Retina (tissue), 1 donor: Measurements from ENCODE around the gene GNG7.
A peak's percentile ranks its signal among the peaks of the same experiment; 100 is the strongest.
"Not testable (repeated sequence)": the region's sequence is repeated elsewhere in the genome, so short reads cannot be mapped to it uniquely, and the experiment has no call there.

Experiments used
- DNase-seq: peaks from one replicate; pipeline ENCODE4 v3.0.0-alpha.2; 2016

GNG7 gene

DNA sequence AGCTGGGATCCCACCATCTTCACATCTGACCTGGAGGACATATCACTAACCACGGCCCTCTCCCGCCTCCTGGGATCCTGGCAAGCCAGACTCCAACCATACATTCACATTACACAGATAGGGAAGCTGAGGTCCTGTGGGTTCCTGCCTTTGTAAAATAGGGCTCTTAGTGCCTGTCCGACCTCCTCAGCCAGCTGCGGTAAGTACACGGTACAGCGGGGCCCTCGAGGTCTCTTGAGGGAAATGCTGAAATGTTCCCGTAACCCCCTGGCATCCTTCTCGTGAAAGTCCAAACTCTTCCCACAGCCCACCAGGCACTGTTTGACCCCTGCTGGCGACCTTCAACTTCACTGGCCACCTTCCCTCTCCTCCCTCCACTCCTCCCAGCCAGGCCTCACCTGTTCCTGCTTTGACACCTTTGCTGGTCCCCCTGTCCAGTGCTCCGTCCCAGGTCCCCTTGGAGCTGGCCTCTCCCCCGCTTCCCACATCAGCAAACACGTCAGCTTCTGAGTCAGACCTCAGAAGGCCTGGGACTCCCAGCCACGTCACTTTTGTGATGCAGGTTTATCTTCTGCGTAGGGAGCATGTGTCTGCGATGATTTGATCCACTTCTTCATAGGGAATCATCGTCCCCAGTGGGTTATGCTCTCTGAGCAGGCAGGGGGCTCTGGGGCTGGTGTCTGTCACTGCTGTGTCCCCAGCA is 8.8 kb upstream of the GNG7 start:
- no peak for DNase-seq

- DNase-seq, result no peak
Measured at GRCh38 chr19:2706251-2706650, 3.8 kb upstream of the GNG7 start.

GRCh38 chr19:2703691-2704216 is 1.3 kb upstream of the GNG7 start:
- no peak for DNase-seq

GRCh38 chr19:2703077-2703437 is 563 bp upstream of the GNG7 start:
- no peak for DNase-seq

DNA sequence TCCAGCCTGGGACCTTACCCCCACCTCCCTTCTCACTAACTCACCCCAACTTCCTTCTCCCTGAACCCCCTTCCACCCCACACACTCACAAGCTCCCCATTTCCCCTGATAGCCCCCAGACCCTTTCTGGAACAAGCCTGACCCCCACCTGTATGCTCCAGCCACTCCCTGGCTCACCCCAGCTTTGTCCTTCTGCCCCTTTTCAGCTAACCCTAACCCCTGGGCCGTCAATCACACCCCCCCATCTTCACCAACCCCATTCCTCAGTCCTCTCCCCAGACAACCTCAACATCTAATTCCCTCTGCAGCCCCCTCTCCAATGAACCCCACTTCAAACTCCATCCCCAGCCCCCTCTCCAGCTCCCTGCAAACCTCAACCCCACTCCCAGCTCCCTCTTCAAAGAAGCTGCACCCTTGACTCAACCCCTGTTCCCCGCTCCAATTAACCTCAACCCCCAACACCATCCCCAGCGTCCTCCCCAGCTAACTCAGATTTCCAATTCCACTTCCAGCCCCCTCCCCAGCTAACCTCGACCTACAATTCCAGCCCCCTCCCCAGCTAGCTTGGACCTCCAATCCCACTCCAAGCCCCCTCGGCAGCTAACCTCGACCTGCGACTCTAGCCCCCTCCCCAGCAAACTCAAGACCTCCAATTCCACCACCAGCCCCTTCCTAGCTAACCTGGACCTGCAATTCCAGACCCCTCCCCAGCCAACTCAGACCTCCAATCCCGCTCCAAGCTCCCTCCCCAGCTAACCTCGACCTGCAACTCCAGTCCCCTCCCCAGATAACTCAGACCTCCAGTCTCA is 929 bp downstream of the GNG7 start:
- no peak for DNase-seq

GRCh38 chr19:2700660-2701360 is 1.7 kb downstream of the GNG7 start:
- DNase-seq, result peak; percentile 16

DNA sequence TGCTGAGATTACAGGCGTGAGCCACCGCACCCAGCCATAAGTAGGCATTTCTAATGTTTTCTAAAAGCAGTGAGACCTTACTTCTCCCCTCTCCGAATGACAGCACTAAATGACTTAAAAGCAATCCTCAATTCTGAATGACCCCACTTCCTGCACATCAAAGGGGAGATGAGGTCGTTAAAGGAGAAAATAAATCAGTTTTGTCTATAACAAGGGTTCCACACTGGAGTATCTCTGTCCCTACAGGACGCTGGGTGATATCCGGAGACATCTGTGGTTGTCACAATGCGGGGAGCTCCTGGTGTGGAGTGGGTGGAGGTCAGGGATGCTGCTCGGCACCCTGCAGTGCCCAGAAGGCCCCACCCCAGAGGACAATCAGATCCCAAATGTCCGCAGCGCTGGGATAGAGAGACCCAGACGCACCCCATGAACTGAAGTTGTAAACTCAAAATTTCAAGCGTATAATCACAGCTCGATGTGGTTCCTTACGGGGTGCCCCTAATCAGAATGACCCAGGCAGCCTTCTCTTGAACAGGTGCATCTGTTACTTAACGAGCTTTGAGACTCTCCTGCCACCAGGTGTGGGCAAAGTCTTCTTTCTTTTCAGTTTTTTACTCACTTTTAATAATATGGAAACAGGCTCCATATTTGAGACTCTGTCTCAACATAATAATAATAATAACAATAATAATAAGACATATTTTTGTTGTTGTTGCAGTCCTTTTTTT is 2.9 kb downstream of the GNG7 start:
- no peak for DNase-seq

DNA sequence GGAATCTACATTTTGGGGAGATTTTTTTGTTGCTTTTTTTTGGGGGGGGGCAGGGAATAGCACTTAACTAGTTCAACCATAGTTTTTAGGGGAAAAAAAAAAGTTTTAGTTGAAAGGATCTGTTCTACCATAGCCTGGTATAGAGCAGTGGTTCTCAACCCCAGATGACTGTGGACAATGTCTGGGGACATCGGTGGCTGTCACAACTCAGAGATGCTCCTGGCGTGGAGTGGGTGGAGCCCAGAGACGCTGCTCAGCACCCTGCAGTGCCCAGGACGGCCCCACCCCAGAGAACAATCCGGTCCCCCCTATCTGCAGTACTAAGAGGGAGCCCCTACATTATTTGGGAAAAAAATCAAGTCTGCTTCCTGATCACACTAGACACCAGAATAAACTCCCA is 8.3 kb downstream of the GNG7 start:
- DNase-seq, result no peak

DNA sequence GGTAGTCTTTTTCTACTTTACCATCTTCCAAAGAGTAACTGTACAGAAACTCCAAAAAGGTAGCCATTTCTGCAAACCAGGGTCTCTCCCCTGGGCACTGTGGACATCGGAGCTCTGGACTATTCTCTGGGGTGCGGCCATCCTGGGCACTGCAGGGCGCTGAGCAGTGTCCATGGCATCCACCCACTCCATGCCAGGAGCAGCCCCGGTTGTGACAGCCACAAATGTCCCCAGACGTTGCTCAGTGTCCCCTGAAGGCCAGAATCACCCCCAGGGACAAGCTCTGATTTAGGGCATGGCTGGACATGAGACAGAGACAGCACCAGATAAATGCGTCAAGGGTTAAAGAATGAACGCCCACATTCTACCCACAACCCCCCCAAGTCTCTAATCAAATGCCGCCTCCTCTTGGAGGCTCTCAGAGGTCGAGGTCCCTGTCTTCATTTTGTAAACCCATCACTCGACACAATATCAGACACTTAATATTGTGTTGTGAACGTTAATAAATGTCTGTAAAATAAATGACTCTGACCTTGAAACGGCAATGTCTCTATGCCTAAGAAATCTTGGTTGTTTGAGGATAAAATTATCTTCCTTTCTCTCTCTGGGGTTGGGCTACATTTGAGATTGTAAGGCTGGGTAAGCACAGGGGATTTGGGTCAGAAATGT is 8.9 kb downstream of the GNG7 start:
- no peak for DNase-seq

- DNase-seq, result no peak
Measured at GRCh38 chr19:2691951-2692350, 10.5 kb downstream of the GNG7 start.

DNA sequence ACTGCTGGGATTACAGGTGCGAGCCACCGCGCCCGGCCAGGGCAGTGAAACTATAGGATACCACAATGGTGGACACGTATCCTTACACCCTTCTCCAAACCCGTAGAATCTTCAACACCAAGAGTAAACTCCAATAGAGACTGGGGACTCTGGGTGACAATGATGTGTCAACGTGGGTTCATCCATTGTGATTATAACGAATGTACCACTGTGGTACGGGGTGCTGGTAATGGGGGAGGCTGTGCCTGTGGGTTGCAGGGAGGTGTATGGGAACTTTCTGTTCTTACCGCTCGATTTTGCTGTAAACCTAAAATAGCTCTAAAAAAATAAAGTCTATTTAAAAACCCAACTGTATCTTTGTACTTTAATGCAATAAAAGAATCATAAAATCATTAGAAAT is 11.6 kb downstream of the GNG7 start:
- DNase-seq, result no peak

- DNase-seq, result no peak
Measured at GRCh38 chr19:2686360-2686759, 16.1 kb downstream of the GNG7 start.

DNA sequence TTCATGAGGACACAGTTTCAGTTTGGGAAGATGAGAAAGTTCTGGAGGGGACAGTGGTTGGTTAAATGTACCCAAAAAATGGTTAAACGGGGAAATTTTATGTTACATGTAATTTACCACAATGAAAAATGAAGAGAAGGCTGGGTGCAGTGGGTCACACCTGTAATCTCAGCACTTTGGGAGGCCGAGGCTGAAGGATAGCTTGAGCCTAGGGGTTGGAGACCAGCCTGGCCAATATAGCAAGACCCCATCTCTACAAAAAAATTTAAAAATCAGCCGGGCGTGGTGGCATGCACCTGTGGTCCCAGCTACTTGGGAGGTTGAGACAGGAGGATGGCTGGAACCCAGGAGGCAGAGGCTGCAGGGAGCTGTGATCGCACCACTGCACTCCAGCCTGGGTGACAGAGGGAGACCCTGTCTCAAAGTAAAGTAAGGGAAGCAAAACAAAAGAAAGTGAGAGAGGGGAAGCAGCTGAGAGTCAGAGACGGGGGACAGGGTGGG is 17.2 kb downstream of the GNG7 start:
- DNase-seq, result no peak

DNA sequence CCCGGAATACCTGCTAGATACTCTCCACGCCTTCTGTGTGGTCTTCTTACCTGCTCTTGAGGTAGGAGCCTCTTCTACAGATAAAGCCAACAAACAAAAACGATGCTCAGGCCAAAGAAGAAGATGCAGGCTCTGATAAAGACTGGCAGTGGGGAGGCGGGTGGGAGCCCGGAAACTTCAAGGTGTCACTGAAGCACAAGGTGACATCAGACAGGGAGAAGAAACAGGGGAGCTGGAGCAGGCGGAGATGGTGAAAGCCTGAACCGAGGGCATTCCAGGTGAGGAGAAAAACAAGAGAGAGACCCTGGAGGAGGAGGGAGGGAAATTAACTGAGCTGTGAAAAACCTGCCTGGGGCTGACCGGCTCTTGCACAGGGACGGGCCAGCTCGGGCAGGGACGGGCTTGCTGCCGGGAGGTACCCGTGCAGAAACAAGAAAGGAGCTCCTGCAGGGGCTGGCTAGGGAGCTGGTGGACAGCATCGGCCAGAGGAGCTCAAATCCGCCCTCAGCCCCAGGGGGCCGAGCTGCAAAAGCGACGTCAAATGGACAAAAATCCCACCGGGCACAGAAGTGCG is 19.0 kb downstream of the GNG7 start:
- DNase-seq, result peak; percentile 36

- DNase-seq, result no peak
Measured at GRCh38 chr19:2680808-2681207, 21.7 kb downstream of the GNG7 start.

GRCh38 chr19:2679439-2679838 is 23.1 kb downstream of the GNG7 start:
- no peak for DNase-seq

DNA sequence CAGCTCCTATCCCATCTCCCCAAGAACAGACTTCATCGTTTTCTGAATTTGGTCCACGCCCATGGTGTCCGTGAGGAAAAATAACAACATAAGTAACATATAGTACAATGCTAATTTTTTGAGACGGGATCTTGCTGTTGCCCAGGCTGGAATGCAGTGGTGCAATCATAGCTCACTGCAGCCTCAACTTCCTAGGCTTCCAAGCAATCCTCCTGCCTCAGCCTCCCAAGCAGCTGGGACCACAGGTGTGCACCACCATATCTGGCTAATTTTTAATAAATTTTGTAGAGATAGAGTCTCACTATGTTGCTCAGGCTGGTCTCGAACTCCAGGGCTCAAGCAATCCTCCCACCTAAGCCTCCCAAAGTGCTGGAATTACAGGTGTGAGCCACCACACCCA is 23.5 kb downstream of the GNG7 start:
- not testable (repeated sequence) for DNase-seq

DNA sequence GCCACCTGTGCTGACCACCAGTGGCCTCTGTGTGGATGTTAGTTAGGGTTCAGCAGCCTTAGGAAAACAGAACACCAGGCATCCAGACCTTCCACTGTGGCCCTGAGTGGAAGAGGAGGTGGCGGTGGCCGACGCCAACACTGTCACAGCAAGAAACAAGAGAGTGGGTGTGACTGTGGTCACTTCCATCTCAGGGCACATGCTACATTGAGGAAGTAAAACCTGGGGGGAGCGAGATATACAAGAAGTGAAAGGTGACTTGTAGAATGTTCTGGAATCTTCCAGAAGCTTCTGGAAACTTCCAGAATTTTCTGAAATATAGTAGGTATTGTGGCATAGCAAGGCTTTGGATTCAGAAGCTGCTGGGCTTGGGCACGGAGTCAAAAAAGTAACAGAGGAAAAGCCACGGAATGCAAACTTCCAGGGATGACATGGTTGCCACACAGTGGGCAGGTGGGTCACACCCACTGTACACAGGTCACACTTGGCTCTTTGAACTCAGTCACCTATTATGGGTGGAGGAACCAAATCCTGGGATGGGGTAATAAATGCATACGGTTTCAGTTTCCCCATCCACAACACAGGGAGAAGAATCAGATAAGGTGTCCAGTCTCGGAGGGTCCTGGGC is 24.3 kb downstream of the GNG7 start:
- no peak for DNase-seq

- DNase-seq, result no peak
Measured at GRCh38 chr19:2676823-2677222, 25.7 kb downstream of the GNG7 start.

- DNase-seq, result no peak
Measured at GRCh38 chr19:2675892-2676291, 26.6 kb downstream of the GNG7 start.

- peak; percentile 28 for DNase-seq
Measured at GRCh38 chr19:2670217-2670616, 32.3 kb downstream of the GNG7 start.
